HepG2 (cell line): ENCODE measurements around the gene ATP9A. TPM values are rescaled to one million over a fixed set of nuclear protein-coding genes. Genes with fewer than 3 reads are reported as not detected.

ENCODE experiments used
- GATA4 ChIP-seq: sonication (generic); IDR thresholded peaks from 2 replicates; pipeline ENCODE4 v1.6.1; 2016; ENCODE audit warnings: antibody characterized with exemption, low read depth, borderline replicate concordance
- PHF20 ChIP-seq: sonication (generic); formaldehyde crosslinking; IDR thresholded peaks from 2 replicates; pipeline ENCODE4 v1.5.0; 2020; ENCODE audit warnings: mild to moderate bottlenecking, missing genetic modification reagents
- PTBP1 ChIP-seq: fragments of 200-400 bp; formaldehyde crosslinking; IDR thresholded peaks from 2 replicates; pipeline ENCODE4 v1.6.1; 2018; ENCODE audit warnings: low read length, low read depth; ENCODE audit not compliant: poor library complexity, severe bottlenecking
- RXRA ChIP-seq: sonication (generic); formaldehyde crosslinking; IDR thresholded peaks from 2 replicates; pipeline ENCODE4 v1.5.1; 2020; ENCODE audit warnings: missing genetic modification reagents
- ZFP36L2 ChIP-seq: sonication (generic); formaldehyde crosslinking; IDR thresholded peaks from 2 replicates; pipeline ENCODE4 v1.4.0; 2020; ENCODE audit warnings: missing genetic modification reagents
- ZNF121 ChIP-seq: sonication (generic); formaldehyde crosslinking; IDR thresholded peaks from 2 replicates; pipeline ENCODE4 v1.5.0; 2020; ENCODE audit warnings: mild to moderate bottlenecking, missing genetic modification reagents
- ZNF329 ChIP-seq: sonication (generic); formaldehyde crosslinking; IDR thresholded peaks from 2 replicates; pipeline ENCODE4 v1.9.0; 2021; ENCODE audit warnings: low read depth, mild to moderate bottlenecking, missing genetic modification reagents
- ZNF546 ChIP-seq: sonication (generic); formaldehyde crosslinking; conservative IDR thresholded peaks from 2 replicates; pipeline ENCODE4 v1.8.1; 2023; ENCODE audit warnings: mild to moderate bottlenecking, missing genetic modification reagents
- ZNF737 ChIP-seq: sonication (generic); formaldehyde crosslinking; IDR thresholded peaks from 2 replicates; pipeline ENCODE4 v1.5.0; 2020; ENCODE audit warnings: missing genetic modification reagents, mild to moderate bottlenecking, borderline replicate concordance
- ZNF883 ChIP-seq: sonication (generic); formaldehyde crosslinking; IDR thresholded peaks from 2 replicates; pipeline ENCODE4 v1.5.1; 2020; ENCODE audit warnings: mild to moderate bottlenecking, missing genetic modification reagents; ENCODE audit errors: not compliant biosample characterization
- polyA plus RNA-seq, 8 experiments: library from polyadenylated mRNA; depleted of rRNA in 3 of 8; stranded (reverse) in 7 of 8; unstranded in 1 of 8; fragments of >200 nt; fragmentation: Illumina TruSeq in 4 of 8; extraction: Trizol in 4 of 8; gene quantifications; 2 replicates each; pipeline versions ENCODE4 v1.2.1 to v1.2.3, GENCODE V29; 2011 to 2016; ENCODE audit warnings: low read depth in 4 of 8, missing spikeins in 1 of 8, mixed read lengths in 1 of 8; ENCODE audit not compliant: insufficient read depth in 1 of 8
- total RNA-seq, 5 experiments: library from RNA; depleted of rRNA; stranded (reverse); fragments of >200 nt; fragmentation: Illumina TruSeq; extraction: Trizol; gene quantifications; 2 replicates each; pipeline ENCODE4 v1.2.3, GENCODE V29; 2016; ENCODE audit warnings: low read depth in 1 of 5
- TF ChIP-seq, protein P1 (sequence below): sonication (generic); formaldehyde crosslinking; IDR thresholded peaks from 2 replicates; pipeline ENCODE4 v1.4.0; 2020; ENCODE audit warnings: missing genetic modification reagents, borderline replicate concordance
- TF ChIP-seq, protein P2 (sequence below): IDR thresholded peaks from 2 replicates; pipeline ENCODE4 v1.6.1; 2012; ENCODE audit warnings: low read depth, low read length, improper control_type of control experiment
- TF ChIP-seq, protein P3 (sequence below): sonication (generic); formaldehyde crosslinking; IDR thresholded peaks from 2 replicates; pipeline ENCODE4 v1.4.0; 2020; ENCODE audit warnings: missing genetic modification reagents, borderline replicate concordance
- TF ChIP-seq, protein P4 (sequence below): sonication (generic); formaldehyde crosslinking; IDR thresholded peaks from 2 replicates; pipeline ENCODE4 v1.4.0; 2020; ENCODE audit warnings: mild to moderate bottlenecking, missing genetic modification reagents, borderline replicate concordance
- TF ChIP-seq, protein P5 (sequence below): sonication (generic); IDR thresholded peaks from 2 replicates; pipeline ENCODE4 v1.6.1; 2016; ENCODE audit warnings: low read depth, borderline replicate concordance

Gene ATP9A
- total and polyA plus RNA-seq, 2 of the 13 experiments (the other 11 are each of a cell fraction or from before 2014, with no cell fraction given): 11.8 to 18.5 TPM

GRCh38 chr20:51758978-51759544, 9.1 kb downstream of the ATP9A start (continued):
- TF ChIP-seq, protein P1, sequence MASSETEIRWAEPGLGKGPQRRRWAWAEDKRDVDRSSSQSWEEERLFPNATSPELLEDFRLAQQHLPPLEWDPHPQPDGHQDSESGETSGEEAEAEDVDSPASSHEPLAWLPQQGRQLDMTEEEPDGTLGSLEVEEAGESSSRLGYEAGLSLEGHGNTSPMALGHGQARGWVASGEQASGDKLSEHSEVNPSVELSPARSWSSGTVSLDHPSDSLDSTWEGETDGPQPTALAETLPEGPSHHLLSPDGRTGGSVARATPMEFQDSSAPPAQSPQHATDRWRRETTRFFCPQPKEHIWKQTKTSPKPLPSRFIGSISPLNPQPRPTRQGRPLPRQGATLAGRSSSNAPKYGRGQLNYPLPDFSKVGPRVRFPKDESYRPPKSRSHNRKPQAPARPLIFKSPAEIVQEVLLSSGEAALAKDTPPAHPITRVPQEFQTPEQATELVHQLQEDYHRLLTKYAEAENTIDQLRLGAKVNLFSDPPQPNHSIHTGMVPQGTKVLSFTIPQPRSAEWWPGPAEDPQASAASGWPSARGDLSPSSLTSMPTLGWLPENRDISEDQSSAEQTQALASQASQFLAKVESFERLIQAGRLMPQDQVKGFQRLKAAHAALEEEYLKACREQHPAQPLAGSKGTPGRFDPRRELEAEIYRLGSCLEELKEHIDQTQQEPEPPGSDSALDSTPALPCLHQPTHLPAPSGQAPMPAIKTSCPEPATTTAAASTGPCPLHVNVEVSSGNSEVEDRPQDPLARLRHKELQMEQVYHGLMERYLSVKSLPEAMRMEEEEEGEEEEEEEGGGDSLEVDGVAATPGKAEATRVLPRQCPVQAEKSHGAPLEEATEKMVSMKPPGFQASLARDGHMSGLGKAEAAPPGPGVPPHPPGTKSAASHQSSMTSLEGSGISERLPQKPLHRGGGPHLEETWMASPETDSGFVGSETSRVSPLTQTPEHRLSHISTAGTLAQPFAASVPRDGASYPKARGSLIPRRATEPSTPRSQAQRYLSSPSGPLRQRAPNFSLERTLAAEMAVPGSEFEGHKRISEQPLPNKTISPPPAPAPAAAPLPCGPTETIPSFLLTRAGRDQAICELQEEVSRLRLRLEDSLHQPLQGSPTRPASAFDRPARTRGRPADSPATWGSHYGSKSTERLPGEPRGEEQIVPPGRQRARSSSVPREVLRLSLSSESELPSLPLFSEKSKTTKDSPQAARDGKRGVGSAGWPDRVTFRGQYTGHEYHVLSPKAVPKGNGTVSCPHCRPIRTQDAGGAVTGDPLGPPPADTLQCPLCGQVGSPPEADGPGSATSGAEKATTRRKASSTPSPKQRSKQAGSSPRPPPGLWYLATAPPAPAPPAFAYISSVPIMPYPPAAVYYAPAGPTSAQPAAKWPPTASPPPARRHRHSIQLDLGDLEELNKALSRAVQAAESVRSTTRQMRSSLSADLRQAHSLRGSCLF: no peak
- no peak for TF ChIP-seq ZFP36L2
- TF ChIP-seq ZNF121 (CRISPR knock-in tag): no peak
- TF ChIP-seq RXRA (CRISPR knock-in tag): peak; percentile 81
- TF ChIP-seq, protein P2, sequence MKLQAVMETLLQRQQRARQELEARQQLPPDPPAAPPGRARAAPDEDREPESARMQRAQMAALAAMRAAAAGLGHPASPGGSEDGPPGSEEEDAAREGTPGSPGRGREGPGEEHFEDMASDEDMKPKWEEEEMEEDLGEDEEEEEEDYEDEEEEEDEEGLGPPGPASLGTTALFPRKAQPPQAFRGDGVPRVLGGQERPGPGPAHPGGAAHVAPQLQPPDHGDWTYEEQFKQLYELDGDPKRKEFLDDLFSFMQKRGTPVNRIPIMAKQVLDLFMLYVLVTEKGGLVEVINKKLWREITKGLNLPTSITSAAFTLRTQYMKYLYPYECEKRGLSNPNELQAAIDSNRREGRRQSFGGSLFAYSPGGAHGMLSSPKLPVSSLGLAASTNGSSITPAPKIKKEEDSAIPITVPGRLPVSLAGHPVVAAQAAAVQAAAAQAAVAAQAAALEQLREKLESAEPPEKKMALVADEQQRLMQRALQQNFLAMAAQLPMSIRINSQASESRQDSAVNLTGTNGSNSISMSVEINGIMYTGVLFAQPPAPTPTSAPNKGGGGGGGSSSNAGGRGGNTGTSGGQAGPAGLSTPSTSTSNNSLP: no peak
- no peak for TF ChIP-seq ZNF329 (CRISPR knock-in tag)
- no peak for TF ChIP-seq PHF20 (CRISPR knock-in tag)
- no peak for TF ChIP-seq ZNF546 (CRISPR knock-in tag)
- TF ChIP-seq, protein P3, sequence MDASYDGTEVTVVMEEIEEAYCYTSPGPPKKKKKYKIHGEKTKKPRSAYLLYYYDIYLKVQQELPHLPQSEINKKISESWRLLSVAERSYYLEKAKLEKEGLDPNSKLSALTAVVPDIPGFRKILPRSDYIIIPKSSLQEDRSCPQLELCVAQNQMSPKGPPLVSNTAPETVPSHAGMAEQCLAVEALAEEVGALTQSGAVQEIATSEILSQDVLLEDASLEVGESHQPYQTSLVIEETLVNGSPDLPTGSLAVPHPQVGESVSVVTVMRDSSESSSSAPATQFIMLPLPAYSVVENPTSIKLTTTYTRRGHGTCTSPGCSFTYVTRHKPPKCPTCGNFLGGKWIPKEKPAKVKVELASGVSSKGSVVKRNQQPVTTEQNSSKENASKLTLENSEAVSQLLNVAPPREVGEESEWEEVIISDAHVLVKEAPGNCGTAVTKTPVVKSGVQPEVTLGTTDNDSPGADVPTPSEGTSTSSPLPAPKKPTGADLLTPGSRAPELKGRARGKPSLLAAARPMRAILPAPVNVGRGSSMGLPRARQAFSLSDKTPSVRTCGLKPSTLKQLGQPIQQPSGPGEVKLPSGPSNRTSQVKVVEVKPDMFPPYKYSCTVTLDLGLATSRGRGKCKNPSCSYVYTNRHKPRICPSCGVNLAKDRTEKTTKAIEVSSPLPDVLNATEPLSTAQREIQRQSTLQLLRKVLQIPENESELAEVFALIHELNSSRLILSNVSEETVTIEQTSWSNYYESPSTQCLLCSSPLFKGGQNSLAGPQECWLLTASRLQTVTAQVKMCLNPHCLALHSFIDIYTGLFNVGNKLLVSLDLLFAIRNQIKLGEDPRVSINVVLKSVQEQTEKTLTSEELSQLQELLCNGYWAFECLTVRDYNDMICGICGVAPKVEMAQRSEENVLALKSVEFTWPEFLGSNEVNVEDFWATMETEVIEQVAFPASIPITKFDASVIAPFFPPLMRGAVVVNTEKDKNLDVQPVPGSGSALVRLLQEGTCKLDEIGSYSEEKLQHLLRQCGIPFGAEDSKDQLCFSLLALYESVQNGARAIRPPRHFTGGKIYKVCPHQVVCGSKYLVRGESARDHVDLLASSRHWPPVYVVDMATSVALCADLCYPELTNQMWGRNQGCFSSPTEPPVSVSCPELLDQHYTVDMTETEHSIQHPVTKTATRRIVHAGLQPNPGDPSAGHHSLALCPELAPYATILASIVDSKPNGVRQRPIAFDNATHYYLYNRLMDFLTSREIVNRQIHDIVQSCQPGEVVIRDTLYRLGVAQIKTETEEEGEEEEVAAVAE (CRISPR knock-in tag): no peak
- no peak for TF ChIP-seq ZNF737
- TF ChIP-seq GATA4: no peak
- TF ChIP-seq, protein P4, sequence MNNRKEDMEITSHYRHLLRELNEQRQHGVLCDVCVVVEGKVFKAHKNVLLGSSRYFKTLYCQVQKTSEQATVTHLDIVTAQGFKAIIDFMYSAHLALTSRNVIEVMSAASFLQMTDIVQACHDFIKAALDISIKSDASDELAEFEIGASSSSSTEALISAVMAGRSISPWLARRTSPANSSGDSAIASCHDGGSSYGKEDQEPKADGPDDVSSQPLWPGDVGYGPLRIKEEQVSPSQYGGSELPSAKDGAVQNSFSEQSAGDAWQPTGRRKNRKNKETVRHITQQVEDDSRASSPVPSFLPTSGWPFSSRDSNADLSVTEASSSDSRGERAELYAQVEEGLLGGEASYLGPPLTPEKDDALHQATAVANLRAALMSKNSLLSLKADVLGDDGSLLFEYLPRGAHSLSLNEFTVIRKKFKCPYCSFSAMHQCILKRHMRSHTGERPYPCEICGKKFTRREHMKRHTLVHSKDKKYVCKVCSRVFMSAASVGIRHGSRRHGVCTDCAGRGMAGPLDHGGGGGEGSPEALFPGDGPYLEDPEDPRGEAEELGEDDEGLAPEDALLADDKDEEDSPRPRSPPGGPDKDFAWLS (CRISPR knock-in tag): no peak
- TF ChIP-seq, protein P5, sequence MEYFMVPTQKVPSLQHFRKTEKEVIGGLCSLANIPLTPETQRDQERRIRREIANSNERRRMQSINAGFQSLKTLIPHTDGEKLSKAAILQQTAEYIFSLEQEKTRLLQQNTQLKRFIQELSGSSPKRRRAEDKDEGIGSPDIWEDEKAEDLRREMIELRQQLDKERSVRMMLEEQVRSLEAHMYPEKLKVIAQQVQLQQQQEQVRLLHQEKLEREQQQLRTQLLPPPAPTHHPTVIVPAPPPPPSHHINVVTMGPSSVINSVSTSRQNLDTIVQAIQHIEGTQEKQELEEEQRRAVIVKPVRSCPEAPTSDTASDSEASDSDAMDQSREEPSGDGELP: peak; percentile 77; the same call in 1 of the 2 replicates
- TF ChIP-seq PTBP1: no peak
- no peak for TF ChIP-seq ZNF883 (CRISPR knock-in tag)
